Large intestine (tissue), 3 donors: Measurements from ENCODE around the gene ATG9A. TPM values are rescaled to one million over a fixed set of nuclear protein-coding genes. Genes with fewer than 3 reads are reported as not detected.
A peak's percentile ranks its signal among the peaks of the same experiment; 100 is the strongest.

Experiments used
- DNase-seq, 2 donors: peaks; one replicate each; pipeline versions ENCODE4 v3.0.0 to v3.0.0-alpha.2; 2013
- H3K27ac ChIP-seq: one replicate; pipeline ENCODE4 v1.5.1; 2013; ENCODE audit warnings: low read length
- H3K27me3 ChIP-seq: 2 replicates; pipeline ENCODE4 v1.6.1; 2013; ENCODE audit warnings: low read length; ENCODE audit not compliant: control insufficient read depth, insufficient read depth
- H3K36me3 ChIP-seq: 2 replicates; pipeline ENCODE4 v1.6.1; 2013; ENCODE audit warnings: low read length; ENCODE audit not compliant: control insufficient read depth, insufficient read depth
- H3K4me1 ChIP-seq: one replicate; pipeline ENCODE4 v1.6.1; 2013; ENCODE audit warnings: low read length; ENCODE audit not compliant: control insufficient read depth, insufficient read depth
- H3K4me3 ChIP-seq: one replicate; pipeline ENCODE4 v1.5.1; 2013; ENCODE audit warnings: low read length
- H3K9me3 ChIP-seq: one replicate; pipeline ENCODE4 v1.6.1; 2013; ENCODE audit warnings: mild to moderate bottlenecking, low read depth, low read length, moderate library complexity; ENCODE audit not compliant: control insufficient read depth
- WGBS: methylation state at CpG from one replicate; pipeline ENCODE4 v1.1.5; 2013; ENCODE audit warnings: low lambda C conversion rate; ENCODE audit not compliant: insufficient coverage; 5-methylcytosine and 5-hydroxymethylcytosine counted together
- polyA plus RNA-seq: library from polyadenylated mRNA; unstranded; fragments of 120-200 nt; gene quantifications from one replicate; pipeline ENCODE4 v1.2.1, GENCODE V29; 2013

The ATG9A gene
- polyA plus RNA-seq, 1 donor: 41.2 TPM

- Histone ChIP-seq H3K27me3 (no peaks in the 10 kb centered on the region), H3K36me3 (peaks cover 16% of the 10 kb centered on the region), H3K27ac (peak overlapping the region; percentile 82), H3K4me3 (peak overlapping the region; percentile 98), H3K4me1 (peaks cover 53% of the 10 kb centered on the region), H3K9me3 (no peaks in the 10 kb centered on the region)
- no peak for DNase-seq
- no CpG with 5 or more reads among the region's 10 CpGs for WGBS
These were observed 16.4 kb upstream of the ATG9A start for GRCh38 chr2:219245899-219246230.

DNA sequence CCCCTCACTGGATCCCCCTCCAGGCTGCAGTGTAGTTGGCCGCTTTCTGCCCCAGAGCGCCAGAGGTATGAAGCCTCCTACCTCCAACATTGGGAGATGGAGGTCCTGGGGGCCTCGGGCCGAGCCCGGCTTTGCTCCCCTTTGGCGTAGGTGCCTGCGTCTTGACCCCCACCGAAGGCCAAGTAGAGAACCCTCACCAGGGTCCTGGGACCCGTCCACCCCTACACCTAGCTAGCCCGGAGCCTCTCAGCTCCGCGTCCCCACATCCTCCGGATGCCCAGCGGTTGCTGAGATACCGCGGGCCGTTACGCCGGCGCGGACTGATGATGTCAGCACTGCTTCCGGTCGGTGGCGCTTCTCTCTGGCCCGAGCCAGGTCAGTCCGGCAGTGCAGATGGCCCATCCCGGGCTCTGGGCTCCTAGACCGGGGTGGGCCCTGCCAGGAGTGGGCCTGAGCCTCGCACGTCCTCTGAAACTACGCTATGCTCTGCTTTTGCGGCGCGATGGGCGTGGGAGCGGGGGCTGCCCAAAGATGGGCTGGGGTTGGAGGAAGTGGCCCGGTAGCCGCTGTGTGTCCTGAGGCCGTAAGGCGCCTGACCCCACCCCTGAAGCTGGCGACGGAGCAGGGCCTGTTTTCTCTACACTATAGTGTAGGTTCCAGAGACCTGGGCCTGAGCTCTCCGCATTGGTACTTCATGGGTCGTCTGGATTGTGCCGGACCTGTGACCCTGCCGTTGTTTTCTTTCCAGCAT lies 15.9 kb upstream of the ATG9A start, which contains the start of the genes GLB1L and STK16:
TSS of gene GLB1L (minus strand) at position 297 of the 751 bp plus-strand sequence. CDS start 1,871 bp downstream, outside the sequence.
TSS of gene STK16 (plus strand) at position 332 of the 751 bp plus-strand sequence. CDS start 521 bp downstream, outside the sequence.
- Histone ChIP-seq H3K27ac (peak within 1 kb of the TSS; percentile 82), H3K27me3 (no peaks in the 10 kb centered on the region), H3K9me3 (no peaks in the 10 kb centered on the region), H3K4me1 (peaks cover 48% of the 10 kb centered on the region), H3K4me3 (peak within 1 kb of the TSS; percentile 98), H3K36me3 (peaks cover 14% of the 10 kb centered on the region)
- WGBS: no CpG with 5 or more reads among the region's 46 CpGs
- peak; percentile 92 to 93 for DNase-seq

DNA sequence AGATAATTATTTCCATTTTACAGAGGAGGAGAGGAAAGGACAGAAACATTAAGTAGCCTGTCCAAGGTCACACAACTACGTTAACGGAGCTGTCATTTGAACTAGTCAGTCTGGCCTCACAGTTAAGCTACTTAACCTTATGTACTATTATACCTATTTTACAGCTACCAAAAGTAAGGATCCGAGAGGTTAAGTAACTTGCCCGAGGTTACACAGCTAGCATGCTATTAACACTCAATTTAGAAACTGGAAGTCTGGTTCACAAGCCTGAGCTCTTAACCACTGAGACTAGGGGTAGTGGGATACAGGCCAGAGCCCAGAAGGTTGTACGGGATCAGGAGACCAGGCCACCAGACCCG lies 15.3 kb upstream of the ATG9A start:
- Histone ChIP-seq H3K36me3 (peaks cover 16% of the 10 kb centered on the region), H3K4me3 (peak overlapping the region; percentile 98), H3K4me1 (peaks cover 43% of the 10 kb centered on the region), H3K9me3 (no peaks in the 10 kb centered on the region), H3K27me3 (no peaks in the 10 kb centered on the region), H3K27ac (peak overlapping the region; percentile 82)
- WGBS: no CpG with 5 or more reads among the region's 6 CpGs
- DNase-seq: no peak

DNA sequence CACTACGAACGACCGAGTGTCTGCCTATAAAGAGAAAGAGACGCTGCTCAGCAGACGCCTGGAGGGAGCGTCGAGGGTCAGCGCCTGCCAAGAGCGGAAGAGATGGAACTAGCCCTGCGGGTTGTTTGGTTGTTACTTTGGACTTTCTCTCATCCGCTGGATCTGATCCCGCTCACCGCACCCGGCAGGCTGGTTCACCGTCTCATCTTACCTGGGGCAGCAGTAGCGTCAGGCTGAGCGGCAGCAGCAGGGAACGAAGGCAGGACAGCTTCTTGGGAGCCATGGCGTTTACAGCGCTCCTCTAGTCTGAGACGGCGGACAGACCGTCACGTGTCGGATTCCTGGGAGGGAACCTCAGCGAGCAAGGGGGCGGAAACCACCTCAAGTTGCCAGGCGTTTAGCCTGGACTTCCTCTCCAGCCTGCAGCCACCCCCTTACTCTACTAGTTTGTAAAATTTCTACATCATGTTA lies 13.9 kb upstream of the ATG9A start:
- no peaks in the 10 kb centered on the region for H3K9me3 ChIP-seq
- H3K27ac ChIP-seq: peak overlapping the region; percentile 19
- no CpG with 5 or more reads among the region's 28 CpGs for WGBS
- peaks cover 29% of the 10 kb centered on the region for H3K36me3 ChIP-seq
- peak overlapping the region; percentile 42 for H3K4me3 ChIP-seq
- H3K4me1 ChIP-seq: peaks cover 29% of the 10 kb centered on the region
- no peaks in the 10 kb centered on the region for H3K27me3 ChIP-seq
- DNase-seq: peak in 1 of 2 donors; percentile 76

DNA sequence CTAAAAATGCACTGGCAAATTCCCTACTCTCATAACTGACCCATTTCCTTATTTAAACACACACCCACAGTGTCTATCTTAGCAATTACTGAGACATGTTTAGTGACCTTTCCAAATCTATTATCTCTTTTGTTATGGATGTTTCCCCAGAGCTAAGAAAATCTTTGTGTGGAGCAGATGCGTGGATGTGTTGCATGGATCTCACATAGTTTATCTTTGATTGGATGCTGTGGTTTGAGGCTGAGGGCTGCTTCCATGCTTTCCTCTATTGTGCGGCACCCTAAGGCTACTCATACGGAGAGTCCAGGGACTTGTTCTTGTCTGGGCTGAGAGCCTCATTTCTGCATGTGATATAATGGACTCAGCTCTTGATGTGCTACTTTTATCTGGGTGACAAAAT lies 4.9 kb upstream of the ATG9A start:
- DNase-seq: no peak
- Histone ChIP-seq H3K4me1 (peaks cover 7% of the 10 kb centered on the region), H3K27ac (no peak overlapping the region), H3K36me3 (peaks cover 78% of the 10 kb centered on the region), H3K9me3 (no peaks in the 10 kb centered on the region), H3K27me3 (no peaks in the 10 kb centered on the region), H3K4me3 (no peak overlapping the region)
- WGBS: no CpG with 5 or more reads among the region's 3 CpGs

- 0% methylated on average over 2 of the region's 24 CpGs for WGBS
- Histone ChIP-seq H3K36me3 (peaks cover 47% of the 10 kb centered on the region), H3K27ac (peak overlapping the region; percentile 98), H3K4me1 (peaks cover 17% of the 10 kb centered on the region), H3K27me3 (no peaks in the 10 kb centered on the region), H3K9me3 (no peaks in the 10 kb centered on the region), H3K4me3 (peak overlapping the region; percentile 99)
- DNase-seq: peak; percentile 76 to 85
These were observed 664 bp upstream of the ATG9A start for GRCh38 chr2:219230059-219230540.

- whole genome bisulfite sequencing: no CpG with 5 or more reads among the region's 19 CpGs
- Histone ChIP-seq H3K27me3 (no peaks in the 10 kb centered on the region), H3K9me3 (no peaks in the 10 kb centered on the region), H3K4me1 (peaks cover 17% of the 10 kb centered on the region), H3K36me3 (peaks cover 47% of the 10 kb centered on the region), H3K27ac (peak overlapping the region; percentile 98), H3K4me3 (peak overlapping the region; percentile 99)
- no peak for DNase-seq
These were observed 528 bp downstream of the ATG9A start for GRCh38 chr2:219228911-219229304.

- peak overlapping the region; percentile 99 for H3K4me3 ChIP-seq
- H3K27ac ChIP-seq: peak overlapping the region; percentile 98
- peaks cover 17% of the 10 kb centered on the region for H3K4me1 ChIP-seq
- DNase-seq: no peak
- H3K36me3 ChIP-seq: peaks cover 47% of the 10 kb centered on the region
- no peaks in the 10 kb centered on the region for H3K27me3 ChIP-seq
- no CpG with 5 or more reads among the region's 7 CpGs for WGBS
- H3K9me3 ChIP-seq: no peaks in the 10 kb centered on the region
These were observed 1.2 kb downstream of the ATG9A start for GRCh38 chr2:219228041-219228910.

- Histone ChIP-seq H3K4me3 (no peak overlapping the region), H3K9me3 (no peaks in the 10 kb centered on the region), H3K36me3 (peaks cover 57% of the 10 kb centered on the region), H3K4me1 (peaks cover 10% of the 10 kb centered on the region), H3K27ac (no peak overlapping the region), H3K27me3 (no peaks in the 10 kb centered on the region)
- no peak for DNase-seq
- no CpG with 5 or more reads among the region's 3 CpGs for WGBS
These were observed 4.1 kb downstream of the ATG9A start for GRCh38 chr2:219225350-219225749.

GRCh38 chr2:219223831-219224610 lies 5.4 kb downstream of the ATG9A start:
- peaks cover 64% of the 10 kb centered on the region for H3K36me3 ChIP-seq
- WGBS: no CpG with 5 or more reads among the region's 31 CpGs
- no peak overlapping the region for H3K27ac ChIP-seq
- H3K4me1 ChIP-seq: peaks cover 19% of the 10 kb centered on the region
- H3K4me3 ChIP-seq: no peak overlapping the region
- H3K27me3 ChIP-seq: no peaks in the 10 kb centered on the region
- DNase-seq: no peak
- no peaks in the 10 kb centered on the region for H3K9me3 ChIP-seq
